Upper lobe of right lung (tissue), 1 donor: ENCODE data around the gene ST14. TPM values are rescaled to one million over a fixed set of nuclear protein-coding genes. Genes with fewer than 3 reads are reported as not detected.

Experiments
- ATAC-seq: fragments of 200-7000 bp; cut with Tn5 transposase; one replicate; pipeline ENCODE4 v1.9.1; 2020; ENCODE audit warnings: mild to moderate bottlenecking, moderate library complexity
- DNase-seq: peaks from one replicate; pipeline ENCODE4 v3.0.0-alpha.2; 2020
- H3K27ac ChIP-seq: fragments of 200-600 bp; one replicate; pipeline ENCODE4 v1.8.0; 2022
- H3K27me3 ChIP-seq: fragments of 200-600 bp; one replicate; pipeline ENCODE4 v1.8.0; 2022; ENCODE audit warnings: mild to moderate bottlenecking
- H3K36me3 ChIP-seq: fragments of 200-600 bp; one replicate; pipeline ENCODE4 v1.8.0; 2022
- H3K4me1 ChIP-seq: fragments of 200-600 bp; one replicate; pipeline ENCODE4 v1.8.0; 2022
- H3K4me3 ChIP-seq: fragments of 200-600 bp; one replicate; pipeline ENCODE4 v1.8.0; 2022; ENCODE audit warnings: mild to moderate bottlenecking
- H3K9me3 ChIP-seq: fragments of 200-600 bp; one replicate; pipeline ENCODE4 v1.8.0; 2022
- intact Hi-C: fragments of 100-400 bp; cut with DNase I; formaldehyde crosslinking; loops from one replicate; pipeline ENCODE4 v1.11.0; 2022
- total RNA-seq: library from RNA; stranded (reverse); fragmentation: NEBNext Ultra II Directional; extraction: Animal tissue kit (Norgen Biotek cat#: 25700); gene quantifications from one replicate; pipeline ENCODE4 v1.2.1, GENCODE V29; 2021
- TF ChIP-seq, protein P1 (sequence below): fragments of 200-600 bp; IDR thresholded peaks from one replicate; pipeline ENCODE4 v1.8.0; 2022; ENCODE audit warnings: antibody characterized with exemption
- donor health status: DM: no; HTN: yes; CAD: no; lungs with severe emphysema.

Gene ST14
- total RNA-seq, 1 donor from 2014 or later, result 59.1 TPM

DNA sequence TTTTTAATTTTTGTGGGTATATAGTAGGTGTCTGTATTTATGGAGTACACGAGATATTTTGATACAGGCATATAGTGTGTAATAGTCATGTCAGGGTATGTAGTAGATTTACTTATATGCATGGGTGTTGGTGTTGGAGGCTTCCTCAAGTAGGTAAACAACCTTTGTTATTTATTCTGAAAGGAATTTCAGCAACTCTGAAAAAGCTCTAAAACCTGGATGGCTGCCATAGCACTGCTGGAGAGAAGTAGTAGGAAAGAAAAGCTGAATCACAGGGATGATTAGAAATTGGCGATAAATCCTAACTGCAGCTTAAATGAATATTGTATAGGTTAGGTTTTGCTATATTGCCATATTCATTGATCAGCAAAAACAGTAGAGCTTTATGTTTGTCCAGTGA lies 44.4 kb upstream of the ST14 start:
- Histone ChIP-seq H3K4me1 (peaks cover 27% of the 10 kb centered on the region), H3K27ac (no peak overlapping the region), H3K9me3 (no peaks in the 10 kb centered on the region), H3K36me3 (peaks cover 37% of the 10 kb centered on the region), H3K4me3 (no peak overlapping the region), H3K27me3 (no peaks in the 10 kb centered on the region)
- intact Hi-C loops, result no loop called here
- ATAC-seq, result no peak
- TF ChIP-seq, protein P1, sequence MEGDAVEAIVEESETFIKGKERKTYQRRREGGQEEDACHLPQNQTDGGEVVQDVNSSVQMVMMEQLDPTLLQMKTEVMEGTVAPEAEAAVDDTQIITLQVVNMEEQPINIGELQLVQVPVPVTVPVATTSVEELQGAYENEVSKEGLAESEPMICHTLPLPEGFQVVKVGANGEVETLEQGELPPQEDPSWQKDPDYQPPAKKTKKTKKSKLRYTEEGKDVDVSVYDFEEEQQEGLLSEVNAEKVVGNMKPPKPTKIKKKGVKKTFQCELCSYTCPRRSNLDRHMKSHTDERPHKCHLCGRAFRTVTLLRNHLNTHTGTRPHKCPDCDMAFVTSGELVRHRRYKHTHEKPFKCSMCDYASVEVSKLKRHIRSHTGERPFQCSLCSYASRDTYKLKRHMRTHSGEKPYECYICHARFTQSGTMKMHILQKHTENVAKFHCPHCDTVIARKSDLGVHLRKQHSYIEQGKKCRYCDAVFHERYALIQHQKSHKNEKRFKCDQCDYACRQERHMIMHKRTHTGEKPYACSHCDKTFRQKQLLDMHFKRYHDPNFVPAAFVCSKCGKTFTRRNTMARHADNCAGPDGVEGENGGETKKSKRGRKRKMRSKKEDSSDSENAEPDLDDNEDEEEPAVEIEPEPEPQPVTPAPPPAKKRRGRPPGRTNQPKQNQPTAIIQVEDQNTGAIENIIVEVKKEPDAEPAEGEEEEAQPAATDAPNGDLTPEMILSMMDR, result no peak
- no peak for DNase-seq

DNA sequence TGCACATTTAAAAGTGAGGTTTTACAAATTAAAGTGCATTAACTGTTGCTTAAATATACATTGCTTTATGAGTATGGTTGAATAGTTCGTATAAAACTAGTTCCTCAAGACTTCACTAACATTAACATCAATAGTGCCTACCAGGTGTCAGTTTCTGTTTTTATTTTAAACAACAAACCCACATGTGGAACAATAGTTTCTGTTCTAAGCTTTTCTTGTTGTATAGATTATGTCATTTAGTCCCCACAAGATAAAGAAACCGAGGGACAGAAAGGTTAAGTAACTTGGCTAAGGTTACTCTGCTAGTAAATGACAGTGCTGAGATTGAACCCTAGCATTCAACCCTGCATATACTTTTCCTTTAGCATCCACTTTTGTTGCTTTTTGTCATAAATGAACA lies 41.4 kb upstream of the ST14 start:
- no peak for DNase-seq
- TF ChIP-seq, protein P1, result no peak
- H3K4me1 ChIP-seq, result peaks cover 40% of the 10 kb centered on the region

DNA sequence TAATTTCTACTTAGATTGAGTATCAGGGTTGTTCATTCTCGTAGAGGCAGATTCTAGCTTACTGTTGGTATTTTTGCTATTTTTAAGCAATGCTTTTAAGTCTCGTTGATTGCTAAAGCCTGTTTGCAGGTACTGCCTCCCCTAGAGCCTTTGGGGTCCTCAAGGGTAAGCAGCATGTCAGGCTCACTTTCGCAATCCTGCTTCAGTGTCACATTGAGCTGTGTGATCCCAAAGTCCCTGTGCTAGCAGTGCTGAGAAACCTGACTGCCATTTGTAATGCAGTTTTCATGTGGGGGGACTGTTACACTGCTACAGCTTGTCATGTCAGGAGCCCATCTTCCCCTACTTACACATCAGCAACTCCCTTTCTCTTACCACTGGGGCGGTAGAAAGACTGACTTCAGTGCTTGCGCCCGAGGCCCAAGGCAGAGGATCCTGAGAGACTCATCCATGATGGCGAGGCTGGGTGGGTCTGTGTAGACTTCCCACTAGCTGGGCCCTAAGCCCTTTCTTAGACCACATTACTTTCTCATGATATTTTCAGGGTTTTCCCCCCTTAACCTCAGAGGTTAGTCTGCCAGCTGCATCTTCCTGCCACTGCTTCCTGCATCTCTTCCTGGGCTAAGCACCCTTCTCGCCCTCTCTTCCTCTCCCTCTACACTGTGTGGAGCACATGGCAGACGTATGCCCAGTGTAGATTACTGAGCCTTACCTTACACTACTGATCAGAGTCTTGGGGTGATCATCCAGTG lies 40.8 kb upstream of the ST14 start:
- ATAC-seq, result no peak
- H3K4me3 ChIP-seq, result no peak overlapping the region
- H3K27me3 ChIP-seq, result no peaks in the 10 kb centered on the region
- no peaks in the 10 kb centered on the region for H3K9me3 ChIP-seq
- H3K36me3 ChIP-seq, result peaks cover 42% of the 10 kb centered on the region
- H3K4me1 ChIP-seq, result peaks cover 47% of the 10 kb centered on the region
- no peak overlapping the region for H3K27ac ChIP-seq
- no peak for DNase-seq
- TF ChIP-seq, protein P1, result no peak
- intact Hi-C loops, result no loop called here

More for the DNA sequence above, 41.4 kb upstream of the ST14 start:
- Histone ChIP-seq H3K27me3 (no peaks in the 10 kb centered on the region), H3K4me3 (no peak overlapping the region), H3K9me3 (no peaks in the 10 kb centered on the region), H3K27ac (no peak overlapping the region), H3K36me3 (peaks cover 36% of the 10 kb centered on the region)
- intact Hi-C loops, result no loop called here
- no peak for ATAC-seq

DNA sequence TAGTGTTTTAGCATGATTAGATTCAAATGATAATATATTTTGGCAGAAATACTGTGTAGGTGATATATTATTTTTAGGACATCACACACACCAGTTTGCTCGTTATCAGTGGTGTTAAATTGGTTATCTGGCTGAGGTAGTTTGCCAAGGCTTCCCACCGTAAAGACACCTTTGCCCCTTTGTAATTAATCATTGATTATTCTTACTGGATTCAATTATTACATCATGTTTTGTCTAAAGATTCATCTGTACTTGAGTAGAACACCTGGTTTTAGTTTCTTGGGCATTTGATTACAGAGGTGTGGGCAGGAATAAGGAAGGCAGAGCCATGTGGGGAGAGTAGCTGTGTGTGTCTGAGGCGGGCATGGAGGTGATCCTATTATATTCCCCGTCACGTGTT lies 39.5 kb upstream of the ST14 start:
- DNase-seq (no peak), ATAC-seq (no peak)
- Histone ChIP-seq H3K4me1 (peaks cover 53% of the 10 kb centered on the region), H3K36me3 (peaks cover 40% of the 10 kb centered on the region), H3K27ac (no peak overlapping the region), H3K9me3 (no peaks in the 10 kb centered on the region), H3K4me3 (no peak overlapping the region), H3K27me3 (no peaks in the 10 kb centered on the region)
- intact Hi-C loops, result no loop called here
- TF ChIP-seq, protein P1, result no peak

DNA sequence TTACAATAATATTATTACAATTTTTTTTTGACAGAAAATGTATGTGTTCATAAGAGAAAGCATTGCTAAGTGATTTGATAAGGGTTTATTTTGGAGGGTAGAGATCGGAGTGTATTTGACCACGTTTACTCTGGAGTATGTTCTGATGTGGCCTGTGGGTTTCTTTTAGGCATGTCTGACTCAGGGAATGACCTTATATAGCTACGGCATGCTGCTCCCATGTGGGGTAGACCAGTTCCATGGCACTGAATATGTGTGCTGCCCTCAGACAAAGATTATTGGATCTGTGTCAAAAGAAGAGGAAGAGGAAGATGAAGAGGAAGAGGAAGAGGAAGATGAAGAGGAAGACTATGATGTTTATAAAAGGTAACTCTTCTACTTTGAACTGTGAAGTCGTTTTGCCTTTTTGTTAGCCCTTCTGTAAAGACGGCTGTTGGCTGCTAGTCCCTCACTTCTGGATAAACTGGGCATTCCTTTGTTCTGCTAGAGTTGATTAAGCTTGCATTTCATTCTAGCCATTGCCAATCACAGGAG lies 38.1 kb upstream of the ST14 start:
- peaks cover 59% of the 10 kb centered on the region for H3K4me1 ChIP-seq
- TF ChIP-seq, protein P1, result no peak

More for the DNA sequence above, 38.1 kb upstream of the ST14 start:
- peak overlapping the region; percentile 18 for H3K27ac ChIP-seq
- no peaks in the 10 kb centered on the region for H3K9me3 ChIP-seq
- H3K36me3 ChIP-seq, result peaks cover 41% of the 10 kb centered on the region
- ATAC-seq (no peak), DNase-seq (no peak)
- intact Hi-C loops, result no loop called here
- H3K4me3 ChIP-seq, result no peak overlapping the region
- H3K27me3 ChIP-seq, result no peaks in the 10 kb centered on the region
